RPMI7951 (cell line): ENCODE results near the gene CRB3. TPM values are rescaled to one million over a fixed set of nuclear protein-coding genes. Genes with fewer than 3 reads are reported as not detected.
"Not testable (repeated sequence)": the region's sequence is repeated elsewhere in the genome, so short reads cannot be mapped to it uniquely, and the experiment has no call there.

ENCODE experiments used
- DNase-seq: peaks from one replicate; pipeline ENCODE4 v3.0.0-alpha.2; 2012; ENCODE audit warnings: low read depth
- total RNA-seq: library from RNA; depleted of rRNA; stranded (reverse); fragments of >200 nt; shearing (Covaris generic); gene quantifications from 2 replicates; pipeline ENCODE4 v1.2.3, GENCODE V29; 2014; rRNA removed

CRB3 gene, protein sequence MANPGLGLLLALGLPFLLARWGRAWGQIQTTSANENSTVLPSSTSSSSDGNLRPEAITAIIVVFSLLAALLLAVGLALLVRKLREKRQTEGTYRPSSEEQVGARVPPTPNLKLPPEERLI
- total RNA-seq, result not detected in 2 replicates

DNA sequence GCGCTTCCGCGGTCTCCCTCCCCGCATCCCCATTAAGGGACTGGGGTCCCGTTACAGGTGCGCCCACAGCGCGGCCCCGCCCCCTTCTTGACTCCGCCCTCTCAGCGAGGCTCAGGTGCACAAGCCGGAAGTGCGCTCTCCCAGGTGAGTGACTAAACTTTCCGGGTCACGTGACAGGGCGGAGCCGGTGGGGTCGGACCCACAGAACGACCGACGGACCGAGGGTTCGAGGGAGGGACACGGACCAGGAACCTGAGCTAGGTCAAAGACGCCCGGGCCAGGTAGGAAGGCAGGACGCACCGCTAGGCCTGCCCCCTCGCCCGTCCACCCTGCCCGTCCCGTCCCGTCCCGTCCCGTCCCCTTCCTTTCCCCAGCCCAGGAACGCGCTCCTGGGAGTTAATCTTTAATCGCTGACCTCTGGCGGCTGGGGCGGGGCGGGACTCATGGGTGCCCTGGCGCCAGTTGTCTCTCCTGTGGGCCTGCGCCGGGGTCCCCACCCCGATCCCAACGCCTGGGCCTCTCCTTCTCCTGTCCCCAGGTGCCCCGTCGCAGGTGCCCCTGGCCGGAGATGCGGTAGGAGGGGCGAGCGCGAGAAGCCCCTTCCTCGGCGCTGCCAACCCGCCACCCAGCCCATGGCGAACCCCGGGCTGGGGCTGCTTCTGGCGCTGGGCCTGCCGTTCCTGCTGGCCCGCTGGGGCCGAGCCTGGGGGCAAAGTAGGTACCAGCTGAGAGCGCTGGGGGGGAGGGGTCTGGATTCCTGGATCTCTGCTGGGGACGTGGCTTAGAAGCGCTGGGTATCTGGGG, at the start of gene CRB3:
Gene CRB3 (plus strand): TSS at position 202 of the 804 bp plus-strand sequence. CDS start 431 bp downstream, at position 633.
- no peak for DNase-seq

DNA sequence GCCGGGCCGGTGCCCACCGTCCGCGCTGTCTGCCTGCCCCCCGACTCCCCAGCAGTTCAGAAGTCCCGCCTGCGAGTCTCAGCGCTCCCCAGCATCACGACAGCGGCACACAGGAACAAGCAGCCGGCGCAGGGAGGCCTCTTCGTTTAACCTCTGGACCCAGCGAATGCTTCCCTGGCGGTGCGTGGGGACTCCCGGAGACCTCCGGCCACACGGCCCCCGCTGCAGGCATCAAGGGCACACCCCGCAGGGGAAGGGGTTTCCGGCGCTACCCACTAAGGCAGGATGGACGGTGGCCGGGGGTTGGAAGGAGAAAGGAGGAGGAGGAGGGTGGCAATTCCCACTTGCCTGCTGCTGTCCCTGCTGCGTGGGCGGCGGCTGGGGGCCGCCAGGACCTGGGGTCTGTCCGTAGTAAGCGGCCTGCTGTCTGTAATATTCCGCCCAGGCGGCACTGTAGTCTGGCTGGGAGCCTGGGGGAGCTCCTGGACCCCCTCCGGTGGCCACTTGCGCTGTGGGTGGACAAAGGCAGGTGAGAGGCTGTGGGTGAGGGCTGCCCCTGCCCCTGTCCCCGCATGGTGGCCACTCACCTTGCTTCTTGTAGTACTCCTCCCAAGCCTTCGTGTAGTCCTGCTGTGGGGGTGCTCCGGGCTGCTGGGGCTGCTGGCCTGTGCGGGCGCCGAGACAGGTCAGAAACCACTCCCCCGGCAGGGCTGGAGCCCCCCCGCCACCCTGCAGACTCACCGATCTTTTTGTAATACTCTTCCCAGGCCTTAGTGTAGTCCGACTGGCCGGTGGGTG, 49.1 kb upstream of the CRB3 start:
- no peak for DNase-seq

- DNase-seq, result no peak
Observed at GRCh38 chr19:6415591-6416190, 48.4 kb upstream of the CRB3 start.

DNA sequence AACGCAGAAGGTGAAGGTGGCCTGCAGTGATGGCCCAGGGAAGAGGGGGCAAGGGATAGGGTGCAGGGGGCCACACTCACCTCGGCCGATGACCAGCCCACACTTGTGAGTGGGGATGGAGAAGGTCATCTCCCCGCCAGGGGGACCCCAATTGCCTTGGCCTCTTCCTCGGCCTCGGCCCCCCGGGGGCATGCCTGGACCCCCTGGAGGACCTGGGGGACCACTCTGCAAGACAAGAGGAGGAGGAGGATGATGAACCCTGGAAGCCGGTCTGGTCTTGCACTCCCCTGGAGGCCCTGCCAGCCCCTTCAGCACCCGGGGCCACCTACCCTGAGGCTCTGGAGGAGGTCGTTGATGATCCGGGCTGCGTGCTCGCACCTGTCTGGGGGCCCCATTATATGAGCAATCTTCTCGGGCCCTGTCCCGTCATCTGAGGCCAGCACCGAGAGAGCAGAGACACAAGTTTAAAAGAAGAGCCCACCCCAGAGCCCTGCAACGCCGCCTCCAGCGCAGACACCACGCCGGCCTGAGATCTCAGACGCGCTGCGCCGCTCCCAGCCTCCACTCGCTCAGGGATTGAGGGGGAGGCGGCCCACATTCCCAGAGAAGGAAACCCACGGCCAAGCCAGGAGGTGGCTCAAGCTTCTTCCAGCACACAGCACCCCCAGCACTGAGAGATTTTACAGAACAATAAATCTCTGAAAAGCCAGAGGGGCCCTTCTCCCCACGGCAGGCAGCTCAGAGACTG, 47.2 kb upstream of the CRB3 start:
- no peak for DNase-seq

DNA sequence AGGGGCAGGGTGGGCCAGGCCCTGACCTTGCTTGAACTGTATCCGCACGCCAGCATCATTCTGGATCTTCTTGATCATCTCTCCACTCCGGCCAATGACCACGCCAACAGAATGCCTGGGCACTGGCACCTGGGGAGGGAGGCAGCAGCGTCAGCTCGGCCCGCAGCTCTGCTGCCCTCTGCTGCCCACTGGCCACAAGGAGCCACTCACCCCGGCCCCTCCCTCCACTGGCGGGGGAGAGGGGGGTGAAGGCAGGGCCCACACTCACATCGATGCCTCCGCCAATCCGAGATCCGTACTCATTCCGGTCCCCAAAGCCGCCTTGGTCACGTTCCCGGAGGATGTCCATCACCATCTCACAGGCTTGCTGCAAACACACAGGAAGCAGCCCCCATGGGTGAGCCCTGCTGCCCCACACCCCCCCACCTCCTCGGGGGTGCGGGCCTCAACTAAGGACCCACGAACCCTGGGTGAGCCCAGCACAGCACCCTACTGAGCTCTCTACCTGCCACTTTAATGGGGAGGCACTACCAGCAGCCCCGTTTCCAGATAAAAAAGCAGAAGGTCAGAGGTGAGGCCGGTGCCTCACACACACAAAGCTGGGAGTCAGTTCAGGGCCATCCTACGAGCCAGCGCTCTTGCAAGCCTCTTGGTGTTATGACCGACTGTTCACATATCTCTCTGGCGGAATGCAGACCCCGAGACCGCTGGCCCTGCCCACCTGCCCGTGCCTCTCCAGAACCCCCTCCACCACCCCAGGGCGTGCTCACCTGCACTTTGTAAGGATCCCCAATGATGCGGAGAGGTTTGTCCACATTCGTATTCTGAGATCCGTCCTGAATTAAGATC, 46.1 kb upstream of the CRB3 start:
- no peak for DNase-seq

DNA sequence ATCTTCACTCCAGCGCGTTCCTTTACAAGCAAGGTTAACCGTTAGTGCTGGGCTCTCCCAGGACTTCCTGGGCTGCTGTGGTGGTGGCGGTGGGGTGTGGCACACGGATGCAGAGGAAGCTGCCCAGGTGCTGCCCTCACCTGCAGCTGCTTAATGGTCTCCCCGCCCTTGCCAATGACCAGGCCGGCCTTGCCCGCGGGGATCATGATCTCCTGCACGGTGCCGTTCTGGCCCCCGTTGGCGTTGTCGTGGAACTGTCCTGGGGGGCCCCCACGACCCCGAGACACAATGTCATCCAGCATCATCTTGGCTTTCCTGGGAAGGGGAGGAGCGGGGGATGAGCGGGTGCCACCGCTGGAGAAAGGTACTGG, 45.5 kb upstream of the CRB3 start:
- no peak for DNase-seq

DNA sequence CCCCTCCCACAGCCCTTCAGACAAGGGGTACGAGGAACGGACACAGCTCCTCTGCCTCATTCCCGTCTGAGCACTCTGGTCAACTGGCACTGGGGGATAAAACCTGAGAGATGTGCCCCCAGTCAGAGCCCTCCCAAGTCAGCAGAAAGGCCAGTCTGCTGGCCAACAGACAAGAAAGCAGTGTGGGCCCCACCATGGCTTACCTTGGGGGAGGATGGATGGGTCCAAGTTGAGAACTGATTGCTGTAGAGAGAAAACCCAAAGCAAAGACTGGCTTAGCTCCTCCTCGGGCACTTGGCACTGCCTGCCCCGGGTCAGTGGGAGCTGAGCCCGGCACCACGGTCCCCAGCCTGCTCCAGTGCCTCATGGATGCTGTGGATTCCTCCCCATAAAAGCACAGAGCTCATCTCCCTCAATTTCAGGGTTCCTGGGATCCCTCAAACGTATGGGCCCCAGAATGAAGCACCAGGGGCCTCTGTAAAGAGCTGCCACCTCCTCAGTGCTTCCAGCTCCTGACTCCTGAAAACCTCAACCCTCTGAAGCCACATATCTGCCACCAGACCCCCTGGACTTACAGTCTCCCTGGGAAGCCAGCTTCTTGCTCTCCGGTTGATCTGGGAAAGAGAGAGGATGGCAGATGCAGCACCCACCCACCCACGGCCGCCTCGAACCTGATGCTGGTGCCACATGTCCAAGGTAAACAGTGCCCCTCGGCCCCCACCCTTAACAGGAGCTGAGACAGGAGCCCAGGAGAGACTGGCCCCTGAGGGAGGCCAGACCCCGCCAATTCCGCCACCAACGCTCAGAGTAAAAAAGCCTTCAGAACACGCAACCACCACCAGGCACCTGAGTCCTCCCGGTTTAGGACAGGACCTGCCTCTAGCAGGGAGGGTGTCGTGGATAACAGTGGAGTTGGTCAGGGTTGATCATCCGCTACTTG, 42.7 kb upstream of the CRB3 start:
- no peak for DNase-seq

DNA sequence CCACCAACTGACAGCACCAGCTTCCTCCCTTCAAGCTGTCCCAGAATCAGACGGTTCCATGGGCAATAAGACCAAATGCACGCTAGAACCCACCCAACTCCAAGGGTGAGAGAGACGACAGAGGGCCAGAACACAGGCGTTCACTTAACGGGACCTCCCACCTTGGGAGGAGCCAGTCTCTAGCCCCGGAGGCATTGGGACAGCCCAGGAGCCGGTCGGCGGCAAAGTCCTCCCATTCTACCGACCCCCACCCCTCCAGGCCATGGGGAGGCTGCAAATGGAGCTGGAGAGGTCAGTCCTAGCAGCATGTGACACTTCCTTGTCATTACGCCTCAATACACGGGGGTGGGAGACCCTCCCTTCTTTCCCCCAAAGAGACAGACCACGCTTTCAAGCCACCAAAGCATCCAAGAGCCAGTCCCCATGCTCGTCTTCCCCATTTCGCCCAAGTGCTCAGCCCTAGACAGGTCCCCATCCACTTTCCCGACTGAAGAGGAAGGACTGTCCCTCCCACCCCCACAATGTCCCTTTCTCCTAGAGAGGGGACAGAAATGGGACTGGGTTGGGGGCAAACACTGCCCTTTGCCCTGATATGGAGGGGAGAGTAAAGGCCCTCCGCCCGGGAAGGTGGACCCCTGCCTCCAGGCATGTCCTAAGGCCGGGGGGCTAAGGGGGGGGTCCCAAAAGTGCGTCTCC, 40.4 kb upstream of the CRB3 start:
- peak; percentile 59 for DNase-seq

DNA sequence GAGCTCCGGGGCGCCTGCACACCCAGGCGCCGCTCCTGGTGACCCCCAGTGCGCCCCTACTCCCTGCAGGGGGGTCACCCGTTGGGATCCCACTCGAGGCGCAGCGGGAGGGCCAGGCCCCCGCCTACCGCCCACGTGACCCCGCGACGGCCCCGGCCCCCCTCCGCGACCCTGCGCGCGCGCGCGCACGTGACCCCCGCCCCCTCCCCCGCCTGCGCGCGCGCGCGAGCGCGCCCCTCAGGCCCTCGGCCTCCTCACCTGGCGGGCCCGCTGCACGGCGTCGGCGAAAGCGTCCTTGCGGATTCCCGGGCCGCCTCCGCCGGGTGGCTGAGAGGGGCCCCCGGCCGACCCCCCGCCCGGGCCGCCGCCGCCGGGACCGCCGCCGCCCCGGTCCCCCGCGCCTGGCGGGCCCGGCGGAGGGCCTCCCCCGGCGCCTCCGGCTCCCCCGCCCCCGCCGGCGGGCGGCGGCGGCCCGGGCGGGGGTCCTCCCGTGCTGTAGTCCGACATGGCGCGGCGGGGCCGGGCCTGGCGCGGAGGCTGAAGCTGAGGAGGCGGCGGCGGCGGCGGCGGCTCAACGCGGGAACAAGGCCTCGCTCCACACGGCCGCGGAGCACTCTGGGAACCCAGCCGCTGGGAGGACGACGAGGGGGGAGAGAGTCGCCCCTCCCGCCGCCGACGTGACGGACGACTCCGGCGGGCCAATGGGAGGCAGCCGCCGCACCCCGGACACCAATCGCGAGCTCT, 39.7 kb upstream of the CRB3 start, which contains the start of gene KHSRP:
Gene KHSRP (minus strand): TSS at position 617 of the 744 bp plus-strand sequence. CDS start 110 bp downstream, at position 507.
- DNase-seq, result no peak

DNA sequence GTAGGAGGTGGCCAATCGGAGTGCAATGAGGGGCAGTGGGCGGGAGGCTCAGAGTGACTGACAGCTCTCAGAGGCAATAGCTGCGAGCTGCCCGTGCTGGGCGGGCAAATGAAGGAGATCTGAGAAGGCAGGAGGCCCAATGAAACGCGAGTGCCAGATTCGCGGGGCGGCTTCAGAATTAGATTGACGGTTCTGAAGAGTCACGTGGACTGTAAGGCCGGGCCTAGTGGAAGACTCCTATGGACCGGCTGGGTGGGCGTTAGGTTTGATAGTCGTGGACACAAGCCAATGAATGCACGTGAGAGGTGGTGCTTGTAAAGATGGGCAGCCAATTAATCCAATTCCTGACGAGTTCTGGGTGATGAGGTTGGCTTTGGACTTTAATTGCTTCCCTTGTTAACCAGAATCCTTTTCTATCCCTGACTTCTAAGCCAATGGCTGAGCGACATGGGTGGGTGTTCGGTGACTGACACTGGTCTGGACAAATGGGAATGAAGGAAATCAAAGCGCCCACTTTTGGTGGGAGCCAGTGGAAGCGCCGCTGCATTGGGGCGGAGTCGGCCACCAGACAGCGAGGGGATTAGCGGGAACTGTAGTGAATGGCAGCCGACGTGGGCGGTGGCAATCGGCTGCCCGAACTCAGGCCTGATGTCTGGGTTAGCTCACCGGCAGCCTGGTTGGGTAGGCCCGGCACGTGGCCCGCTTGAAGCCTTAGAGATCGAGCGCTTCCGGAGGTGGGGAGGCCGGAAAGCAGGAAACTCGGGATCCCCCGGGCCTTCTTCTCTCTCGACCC, 38.9 kb upstream of the CRB3 start:
- peak; percentile 100 for DNase-seq

GRCh38 chr19:6425732-6426620, 38.1 kb upstream of the CRB3 start:
- no peak for DNase-seq

DNA sequence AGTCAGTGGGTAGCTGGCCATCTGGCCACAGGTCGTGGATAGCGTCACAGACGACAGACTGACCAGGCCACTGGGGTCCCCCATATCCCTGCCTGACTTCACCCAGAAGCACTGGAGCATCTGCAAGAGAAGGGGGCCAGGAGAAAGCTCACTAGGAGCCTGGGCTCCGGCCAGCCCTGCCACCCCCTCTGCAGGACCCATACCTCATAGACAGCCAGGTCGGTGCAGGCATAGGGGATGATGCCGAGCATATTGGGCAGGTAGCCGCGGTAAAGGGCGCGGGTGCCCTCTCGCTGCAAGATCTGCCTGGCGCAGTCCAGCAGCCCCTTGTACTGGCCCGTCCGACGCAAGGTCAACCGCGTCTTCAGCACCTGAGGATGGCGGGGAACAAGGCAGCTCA, 36.9 kb upstream of the CRB3 start:
- no peak for DNase-seq

DNA sequence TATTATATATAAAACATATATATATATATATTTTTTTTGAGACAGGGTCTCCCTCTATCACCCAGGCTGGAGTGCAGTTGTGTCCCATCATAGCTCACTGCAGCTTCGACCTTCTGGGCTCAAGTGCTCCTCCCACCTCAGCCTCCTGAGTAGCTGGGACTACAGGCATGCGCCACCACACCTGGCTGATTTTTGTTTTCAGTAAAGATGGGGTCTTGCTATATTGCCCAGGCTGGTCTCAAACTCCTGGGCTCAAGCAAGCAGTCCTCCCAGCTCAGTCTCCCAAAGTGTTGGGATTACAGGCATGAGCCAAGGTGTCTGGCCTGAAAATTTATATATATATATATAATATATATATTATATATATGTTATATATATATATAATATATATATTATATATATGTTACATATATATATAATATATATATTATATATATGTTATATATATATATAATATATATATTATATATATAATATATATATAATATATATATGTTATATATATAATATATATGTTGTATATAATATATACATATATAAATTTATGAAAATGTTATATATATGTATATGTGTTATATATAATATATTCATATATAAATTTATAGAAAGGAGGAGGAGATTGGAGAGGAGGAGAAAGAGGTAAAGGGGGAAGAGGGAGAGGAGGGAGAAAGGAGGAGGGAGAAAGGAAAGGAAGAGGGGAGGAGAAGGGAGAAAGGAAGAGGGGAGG, 35.2 kb upstream of the CRB3 start:
- not testable (repeated sequence) for DNase-seq

DNA sequence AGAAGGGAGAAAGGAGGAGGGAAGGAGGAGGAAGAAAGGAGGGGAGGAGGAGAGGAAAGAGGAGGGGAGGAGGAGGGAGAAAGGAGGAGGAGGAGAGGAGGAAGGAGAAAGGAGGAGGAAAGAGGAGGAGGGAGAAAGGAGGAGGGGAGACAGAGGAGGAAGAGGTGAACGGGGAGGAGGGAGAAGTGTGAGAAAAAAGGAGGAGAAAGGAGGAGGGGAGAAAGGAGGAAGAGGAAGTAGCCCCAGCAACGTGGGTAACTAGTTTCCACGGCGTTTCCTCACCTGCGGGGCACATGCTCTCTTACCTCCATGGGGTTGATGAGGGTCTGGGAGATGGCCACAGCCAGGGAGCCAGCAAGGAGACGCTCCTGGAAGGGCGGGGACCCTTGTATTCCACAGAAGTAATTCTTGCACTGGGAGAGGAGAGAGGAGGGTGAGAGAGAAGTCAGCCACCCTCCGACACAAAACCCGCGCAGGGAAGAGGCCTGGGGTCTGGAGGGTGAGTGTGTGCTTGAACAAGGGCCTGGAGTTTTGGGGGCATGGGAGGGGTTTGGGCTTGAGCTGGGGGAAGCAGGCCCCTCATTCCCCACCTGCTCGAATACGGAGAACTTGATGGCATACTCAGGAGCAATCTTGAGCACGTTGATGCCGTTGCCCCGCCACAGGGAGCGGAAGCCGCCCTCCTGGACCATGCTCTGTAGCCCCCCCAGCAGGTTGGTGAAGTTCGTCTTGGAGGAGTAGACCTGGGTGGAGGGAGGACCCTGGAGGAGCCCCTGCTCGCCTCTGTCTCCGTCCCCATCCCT, 34.5 kb upstream of the CRB3 start:
- DNase-seq, result no peak

DNA sequence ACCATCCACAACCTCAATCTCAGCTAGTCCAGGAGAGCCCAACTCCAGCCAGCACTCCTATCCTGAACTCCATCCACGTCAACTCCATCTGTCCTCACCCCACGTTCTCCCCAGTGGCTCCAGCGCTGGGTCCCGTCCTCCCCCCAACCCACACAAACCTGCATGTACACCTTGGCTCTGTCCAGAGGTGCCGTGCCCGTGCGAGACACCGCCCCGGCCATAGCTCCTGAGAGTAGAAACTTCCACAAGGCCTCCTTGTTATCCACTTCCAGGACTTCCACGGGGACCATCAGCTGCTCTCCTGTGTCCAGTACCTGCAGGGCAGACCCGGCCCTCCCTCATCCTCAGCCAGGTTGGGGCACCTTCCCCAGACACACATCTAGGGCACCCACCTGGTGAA, 32.2 kb upstream of the CRB3 start:
- no peak for DNase-seq
